Measurements from ENCODE around the gene MEGF11.

DNA sequence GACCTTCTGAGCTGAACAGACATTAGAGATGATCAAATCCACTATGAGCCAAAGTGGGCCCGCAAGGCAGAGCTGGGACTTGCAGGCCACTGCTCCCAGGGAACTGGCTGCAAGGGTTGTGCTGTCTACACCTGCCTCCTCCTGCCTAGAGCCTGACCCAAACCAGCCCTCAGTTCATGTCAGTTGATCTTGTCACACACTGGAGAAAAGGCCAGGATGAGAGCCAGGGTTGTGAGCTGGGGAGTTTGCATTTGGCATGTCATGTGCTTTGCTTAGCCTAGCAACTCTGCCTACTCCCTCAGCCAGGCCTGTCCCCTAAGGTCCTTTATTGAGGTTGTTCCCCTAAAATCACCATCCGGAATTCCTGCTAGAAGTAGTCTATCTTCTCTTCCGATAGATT lies 316.5 kb downstream of the MEGF11 start:
- TF ChIP-seq MAFK (IDR thresholded peaks at IDR 0.05; ENCODE audit: partially characterized antibody) = no peak
- TF ChIP-seq, protein P1, sequence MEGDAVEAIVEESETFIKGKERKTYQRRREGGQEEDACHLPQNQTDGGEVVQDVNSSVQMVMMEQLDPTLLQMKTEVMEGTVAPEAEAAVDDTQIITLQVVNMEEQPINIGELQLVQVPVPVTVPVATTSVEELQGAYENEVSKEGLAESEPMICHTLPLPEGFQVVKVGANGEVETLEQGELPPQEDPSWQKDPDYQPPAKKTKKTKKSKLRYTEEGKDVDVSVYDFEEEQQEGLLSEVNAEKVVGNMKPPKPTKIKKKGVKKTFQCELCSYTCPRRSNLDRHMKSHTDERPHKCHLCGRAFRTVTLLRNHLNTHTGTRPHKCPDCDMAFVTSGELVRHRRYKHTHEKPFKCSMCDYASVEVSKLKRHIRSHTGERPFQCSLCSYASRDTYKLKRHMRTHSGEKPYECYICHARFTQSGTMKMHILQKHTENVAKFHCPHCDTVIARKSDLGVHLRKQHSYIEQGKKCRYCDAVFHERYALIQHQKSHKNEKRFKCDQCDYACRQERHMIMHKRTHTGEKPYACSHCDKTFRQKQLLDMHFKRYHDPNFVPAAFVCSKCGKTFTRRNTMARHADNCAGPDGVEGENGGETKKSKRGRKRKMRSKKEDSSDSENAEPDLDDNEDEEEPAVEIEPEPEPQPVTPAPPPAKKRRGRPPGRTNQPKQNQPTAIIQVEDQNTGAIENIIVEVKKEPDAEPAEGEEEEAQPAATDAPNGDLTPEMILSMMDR (IDR thresholded peaks at IDR 0.05) = no peak
- TF ChIP-seq POLR2A (IDR thresholded peaks at IDR 0.05; ENCODE audit: low read length) = no peak
- TF ChIP-seq ZSCAN20 (CRISPR knock-in tag; IDR thresholded peaks at IDR 0.05) = no peak
- TF ChIP-seq FOSB (CRISPR knock-in tag; IDR thresholded peaks at IDR 0.05) = no peak
